GM21737 (cell line): Measurements from ENCODE around the gene NUDT17.

Source experiments
- ATAC-seq: cut with Tn5 transposase; IDR thresholded peaks from one replicate; pipeline ENCODE4 v1.9.1; 2021; ENCODE audit warnings: mild to moderate bottlenecking, moderate library complexity; ENCODE audit not compliant: unreplicated experiment

NUDT17 gene

DNA sequence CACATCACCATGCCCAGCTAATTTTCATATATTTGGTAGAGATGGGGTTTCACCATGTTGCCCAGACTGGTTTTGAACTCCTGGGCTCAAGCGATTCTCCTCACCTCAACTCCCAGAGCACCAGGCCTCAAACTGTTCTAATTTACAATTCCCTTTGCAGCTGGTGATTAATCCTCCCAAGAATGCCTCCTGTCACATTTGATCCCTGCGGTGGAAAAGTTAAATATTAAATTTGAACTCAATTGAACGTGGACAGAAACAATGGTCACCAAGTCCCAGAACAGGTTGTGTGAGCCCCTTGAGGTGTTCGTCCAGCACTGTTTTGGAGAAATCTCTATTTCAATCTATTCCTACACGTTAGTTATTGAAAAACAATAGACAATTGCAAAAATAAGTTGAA, 42.2 kb downstream of the NUDT17 start:
- no peak for ATAC-seq

DNA sequence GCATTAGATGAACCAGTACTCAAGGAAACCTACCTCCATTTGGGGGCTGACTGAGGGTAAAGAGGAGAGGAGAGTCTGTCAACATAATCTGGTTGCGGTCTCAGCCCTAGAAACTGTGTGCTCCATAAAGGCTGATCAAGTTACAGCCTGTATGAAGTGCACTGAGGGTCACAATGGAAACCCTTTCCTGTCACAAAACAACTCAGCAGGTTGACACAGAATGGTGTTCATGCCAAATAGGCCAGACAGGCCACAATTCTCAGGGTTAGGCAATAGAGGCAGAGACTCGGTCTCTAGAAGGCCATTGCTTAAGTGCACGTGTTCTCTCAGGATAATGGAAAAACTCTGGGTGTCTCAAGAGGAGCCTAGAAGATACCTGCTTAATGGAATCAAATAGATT, 44.3 kb downstream of the NUDT17 start:
- no peak for ATAC-seq

DNA sequence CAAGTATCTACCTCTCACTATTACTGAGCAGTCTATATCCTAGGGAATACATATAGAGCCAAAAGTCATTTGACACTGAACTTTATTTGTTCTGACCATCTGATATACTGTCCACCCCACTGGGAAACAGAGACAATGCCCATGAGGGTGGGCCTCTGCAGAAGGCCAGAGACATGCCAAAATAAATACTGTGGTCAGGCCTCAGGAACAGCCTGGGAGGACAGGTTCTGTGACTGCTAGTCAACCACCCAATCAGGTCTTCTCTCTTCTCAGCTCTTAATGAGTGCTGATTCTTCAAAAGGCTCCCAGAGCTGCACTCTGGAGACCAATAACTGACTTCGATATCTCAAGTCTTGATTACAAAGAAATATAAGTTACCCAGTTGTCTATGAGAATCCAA, 45.7 kb downstream of the NUDT17 start:
- no peak for ATAC-seq

DNA sequence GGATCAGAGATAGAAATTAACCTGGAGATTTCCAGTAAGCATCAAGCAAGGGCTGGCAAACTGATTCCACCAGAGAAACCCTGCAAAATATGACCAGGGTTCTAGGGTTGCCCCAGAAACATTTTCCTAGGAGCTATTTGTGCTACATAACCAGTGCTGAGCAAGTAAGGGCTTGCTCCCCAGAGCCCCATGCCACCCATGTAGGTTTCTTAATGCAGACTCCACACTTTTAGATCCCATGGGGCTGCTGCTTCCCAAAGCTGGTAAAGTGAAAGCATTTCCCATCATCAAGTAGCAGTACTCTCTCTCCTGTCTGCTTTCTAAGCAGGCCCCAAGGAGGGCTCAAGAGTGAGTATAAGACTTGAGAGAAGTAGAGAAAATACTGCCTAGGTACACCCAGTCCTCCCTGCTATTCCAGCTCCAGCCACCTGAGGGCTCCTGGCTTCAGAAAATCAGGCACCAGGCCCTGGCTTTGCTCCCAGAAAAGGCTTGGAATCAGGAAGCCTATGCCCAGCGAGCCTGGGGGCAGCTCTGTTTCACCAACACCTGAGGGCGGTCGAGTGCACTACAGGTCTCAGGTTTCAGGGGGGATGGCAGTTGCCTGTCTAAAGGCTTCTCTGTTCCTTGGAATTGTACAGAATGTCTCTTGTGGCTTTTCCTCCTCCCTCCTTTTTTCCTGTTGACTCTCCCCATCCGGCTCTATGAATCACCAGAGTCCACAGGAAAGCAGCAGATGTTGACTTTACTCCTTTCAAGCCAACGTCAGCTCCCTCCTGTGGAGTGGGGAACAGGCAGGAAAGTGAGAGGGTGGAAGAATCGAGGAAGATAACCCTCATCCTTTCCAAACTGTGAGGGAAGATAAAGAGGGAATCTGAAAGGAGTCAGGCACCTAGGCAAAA, 46.4 kb downstream of the NUDT17 start:
- no peak for ATAC-seq

DNA sequence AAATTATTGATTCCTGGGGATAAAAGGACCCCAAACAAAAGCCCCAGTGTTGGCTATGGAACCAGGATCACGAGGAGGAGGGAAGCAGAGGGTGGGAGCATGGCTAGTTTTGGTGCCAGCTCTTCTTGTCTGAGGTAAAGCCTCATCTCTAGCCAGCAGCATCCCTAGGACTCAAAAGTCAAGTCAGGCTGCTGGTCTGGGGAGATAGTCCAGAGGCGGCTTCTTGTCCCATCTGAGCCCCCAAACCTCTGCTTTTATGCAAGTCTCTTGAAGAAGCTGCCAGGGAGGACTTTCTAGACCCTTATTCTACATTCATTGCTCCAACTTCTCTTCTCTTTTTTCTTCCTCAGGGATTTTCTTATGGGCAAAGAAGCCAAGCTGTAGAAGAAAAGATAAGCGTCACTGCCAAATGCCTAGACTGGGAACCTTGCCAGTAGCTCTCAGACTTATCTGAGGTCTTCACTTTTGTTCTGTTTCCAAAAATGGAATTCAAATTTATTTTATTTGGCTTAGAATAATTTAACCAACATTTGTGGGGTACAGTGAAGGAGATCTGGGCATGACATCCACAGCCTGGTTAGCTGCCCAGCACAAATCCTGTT, 47.2 kb downstream of the NUDT17 start:
- no peak for ATAC-seq

DNA sequence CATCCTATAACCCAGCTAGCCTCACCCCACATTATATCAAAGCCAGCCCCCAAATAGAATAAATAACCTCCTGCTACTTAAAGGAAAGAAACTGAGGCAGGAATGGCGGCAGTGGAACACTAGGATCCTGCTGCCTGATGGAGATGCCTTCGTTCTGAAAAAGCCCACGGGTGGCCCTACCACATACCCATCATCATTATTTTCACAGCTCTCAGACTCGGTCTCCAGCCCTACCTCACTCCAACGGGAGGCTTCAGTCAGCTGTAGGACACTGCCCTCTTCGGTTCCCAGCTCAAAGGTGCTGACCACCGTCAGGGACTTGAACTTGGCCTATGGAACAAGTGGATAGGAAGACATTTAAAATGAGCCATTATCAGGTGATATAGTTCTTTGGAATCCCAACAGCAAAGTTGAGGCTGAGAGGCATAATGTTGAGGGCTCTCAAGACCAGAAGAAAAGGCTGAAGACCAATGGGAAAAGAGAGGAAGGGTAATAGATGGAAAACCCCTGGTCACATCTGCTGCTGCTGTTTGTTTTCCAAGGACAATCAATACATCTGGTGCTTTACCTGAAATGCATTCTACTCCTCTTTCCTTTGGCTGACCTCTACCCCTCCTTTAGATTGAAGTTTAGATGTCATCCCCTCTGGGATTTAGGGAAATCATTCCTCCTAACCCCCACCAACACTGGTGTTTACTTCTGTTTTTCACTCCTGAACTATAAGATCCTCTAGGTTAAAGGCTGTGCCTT, 48.1 kb downstream of the NUDT17 start:
- ATAC-seq: no peak

DNA sequence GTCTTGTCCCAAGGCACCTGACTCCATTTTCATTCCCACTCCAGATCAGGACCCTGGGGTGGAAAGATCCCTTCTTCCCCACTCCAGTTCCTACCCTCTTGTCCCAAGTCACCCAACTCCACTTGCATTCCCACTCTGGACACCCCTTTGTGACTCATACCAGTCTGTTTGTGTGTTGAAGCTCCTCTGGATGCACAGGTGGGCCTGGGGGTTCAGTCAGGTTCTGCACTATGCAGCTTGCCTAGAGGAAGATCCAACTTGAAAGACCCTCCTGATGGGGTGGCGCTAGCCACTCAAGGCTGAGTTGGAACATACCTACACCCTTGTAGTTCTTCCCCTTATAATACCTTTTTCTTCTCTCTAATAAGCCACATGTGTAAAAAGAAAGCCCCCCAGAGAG, 50.0 kb downstream of the NUDT17 start:
- no peak for ATAC-seq

DNA sequence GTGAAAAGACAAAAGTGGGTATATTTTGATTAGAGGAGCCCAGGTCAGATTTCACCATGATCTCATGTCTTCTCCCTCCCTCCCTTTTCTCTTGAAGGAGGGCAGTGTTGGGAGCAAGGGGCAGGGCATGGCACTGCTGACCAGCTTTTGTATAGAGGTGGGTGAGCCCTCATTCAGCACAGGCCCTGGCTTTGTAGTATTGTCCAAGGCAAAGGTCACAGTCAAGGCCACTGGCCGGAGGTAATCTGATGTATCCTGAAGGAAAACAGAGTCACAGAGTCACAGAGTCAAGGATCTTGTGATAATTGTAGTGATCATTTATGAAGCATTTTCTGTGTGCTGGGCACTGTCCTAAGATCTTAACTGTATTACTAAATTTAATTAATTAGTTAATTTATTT, 52.5 kb downstream of the NUDT17 start:
- ATAC-seq: no peak
